ENCODE results near the gene PMFBP1. TPM values are rescaled to one million over a fixed set of nuclear protein-coding genes. Genes with fewer than 3 reads are reported as not detected.

PMFBP1 gene
- total and polyA plus RNA-seq, 7 donors = 0.16 to 0.72 (median 0.37) TPM; not detected in 2

GRCh38 chr16:72210072-72210471 is 38.1 kb upstream of the PMFBP1 start:
- no peak overlapping the region for H3K4me3 ChIP-seq
- ATAC-seq (no peak), DNase-seq (no peak)
- H3K27ac ChIP-seq = no peak overlapping the region
- H3K4me1 ChIP-seq = no peaks in the 10 kb centered on the region
- peaks cover 4% of the 10 kb centered on the region for H3K9me3 ChIP-seq
- no peaks in the 10 kb centered on the region for H3K36me3 ChIP-seq (ENCODE audit: insufficient read depth in 1 of 2, low read depth in 1 of 2)
- intact Hi-C loops (cut with DNase I) = no loop called here
- no peaks in the 10 kb centered on the region for H3K27me3 ChIP-seq (ENCODE audit: insufficient read depth in 3 of 3, low read length in 2 of 3)
- 92 to 97% (median 97%) methylated on average over 3 of the region's 3 CpGs for WGBS, 3 donors
- no peak for TF ChIP-seq CTCF (IDR thresholded peaks at IDR 0.05)

GRCh38 chr16:72206299-72206698 is 34.3 kb upstream of the PMFBP1 start:
- no peak overlapping the region for H3K27ac ChIP-seq

GRCh38 chr16:72203401-72203800 is 31.4 kb upstream of the PMFBP1 start:
- Histone ChIP-seq H3K27me3 (ENCODE audit: insufficient read depth in 3 of 3, low read length in 2 of 3) (peaks cover 0 to 2% (median 0%) of the 10 kb centered on the region in 3 donors), H3K4me3 (no peak overlapping the region), H3K9me3 (no peaks in the 10 kb centered on the region), H3K4me1 (no peaks in the 10 kb centered on the region), H3K36me3 (ENCODE audit: insufficient read depth in 1 of 2, low read depth in 1 of 2) (no peaks in the 10 kb centered on the region), H3K27ac (peak overlapping the region; percentile 36)
- ATAC-seq = peak in 1 of 4 donors; percentile 37
- no peak for DNase-seq
- WGBS, 3 donors = 51 to 53% (median 51%) methylated on average over 6 of the region's 6 CpGs
- intact Hi-C loops (cut with DNase I) = no loop called here
- TF ChIP-seq CTCF (IDR thresholded peaks at IDR 0.05) = no peak

More at GRCh38 chr16:72206299-72206698, 34.3 kb upstream of the PMFBP1 start:
- H3K36me3 ChIP-seq (ENCODE audit: insufficient read depth in 1 of 2, low read depth in 1 of 2) = no peaks in the 10 kb centered on the region
- ATAC-seq = no peak
- H3K27me3 ChIP-seq (ENCODE audit: insufficient read depth in 3 of 3, low read length in 2 of 3) = peaks cover 0 to 2% (median 0%) of the 10 kb centered on the region in 3 donors
- no peaks in the 10 kb centered on the region for H3K9me3 ChIP-seq
- intact Hi-C loops (cut with DNase I) = no loop called here
- no peak overlapping the region for H3K4me3 ChIP-seq
- no peak for DNase-seq
- 82 to 89% (median 85%) methylated on average over 3 of the region's 3 CpGs for WGBS, 3 donors
- no peak for TF ChIP-seq CTCF (IDR thresholded peaks at IDR 0.05)
- no peaks in the 10 kb centered on the region for H3K4me1 ChIP-seq

GRCh38 chr16:72202014-72202413 is 30.1 kb upstream of the PMFBP1 start:
- H3K4me1 ChIP-seq = no peaks in the 10 kb centered on the region
- no peak for DNase-seq
- H3K27me3 ChIP-seq (ENCODE audit: insufficient read depth in 3 of 3, low read length in 2 of 3) = peaks cover 0 to 2% (median 0%) of the 10 kb centered on the region in 3 donors
- no peaks in the 10 kb centered on the region for H3K36me3 ChIP-seq (ENCODE audit: insufficient read depth in 1 of 2, low read depth in 1 of 2)
- intact Hi-C loops (cut with DNase I) = no loop called here
- TF ChIP-seq CTCF (IDR thresholded peaks at IDR 0.05) = no peak
- no peak overlapping the region for H3K27ac ChIP-seq
- H3K9me3 ChIP-seq = no peaks in the 10 kb centered on the region
- no peak for ATAC-seq
- H3K4me3 ChIP-seq = no peak overlapping the region
- WGBS, 3 donors = 68 to 79% (median 71%) methylated on average over 2 of the region's 2 CpGs

- no peak overlapping the region for H3K27ac ChIP-seq
- WGBS, 3 donors = 82 to 87% (median 86%) methylated on average over 2 of the region's 2 CpGs
- H3K4me3 ChIP-seq = no peak overlapping the region
- intact Hi-C loops (cut with DNase I) = no loop called here
- DNase-seq = no peak
- H3K36me3 ChIP-seq (ENCODE audit: insufficient read depth in 1 of 2, low read depth in 1 of 2) = no peaks in the 10 kb centered on the region
- H3K27me3 ChIP-seq (ENCODE audit: insufficient read depth in 3 of 3, low read length in 2 of 3) = peaks cover 0 to 2% (median 0%) of the 10 kb centered on the region in 3 donors
- H3K9me3 ChIP-seq = no peaks in the 10 kb centered on the region
- no peak for ATAC-seq
- no peak for TF ChIP-seq CTCF (IDR thresholded peaks at IDR 0.05)
- no peaks in the 10 kb centered on the region for H3K4me1 ChIP-seq
Measured at GRCh38 chr16:72201387-72201786, 29.4 kb upstream of the PMFBP1 start.

Data from psoas muscle (tissue), 8 donors.